Measurements from ENCODE around the gene TSPAN11.
"Not testable (repeated sequence)": the region's sequence is repeated elsewhere in the genome, so short reads cannot be mapped to it uniquely, and the experiment has no call there.

Gene TSPAN11

DNA sequence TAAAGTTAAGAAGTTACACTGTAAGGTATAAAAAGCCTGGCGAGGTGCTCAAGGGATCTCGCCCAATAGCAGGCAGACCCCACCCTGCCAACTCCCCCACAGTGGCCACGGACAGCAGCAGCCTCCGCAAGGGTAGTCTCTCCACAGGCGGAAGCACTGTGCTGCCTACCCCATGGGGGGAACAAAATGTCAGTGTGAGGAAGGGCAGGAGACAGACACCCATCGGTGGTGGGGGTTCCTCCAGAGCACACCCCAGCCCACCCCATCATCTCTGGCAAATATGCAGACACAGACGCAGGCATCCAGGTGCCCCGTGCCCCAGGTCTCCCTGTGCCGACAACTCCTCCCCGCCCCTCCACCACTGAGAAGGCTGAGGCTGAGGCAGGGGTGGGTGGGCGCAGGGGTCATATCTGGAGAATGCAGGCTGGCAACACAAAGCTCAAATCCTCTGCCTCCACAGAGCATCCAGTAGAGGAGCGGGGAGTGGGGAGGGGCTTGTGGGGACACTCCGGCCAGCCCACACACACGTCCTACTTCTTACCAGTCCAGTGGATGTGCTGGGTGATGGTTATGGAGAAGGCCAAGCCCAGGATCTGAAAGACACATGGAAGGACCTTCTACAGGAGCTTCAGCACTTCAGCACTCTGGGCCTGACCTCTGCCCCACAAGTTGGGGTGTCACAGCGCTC is 78.9 kb downstream of the TSPAN11 start:
- FAIRE-seq: no peak

GRCh38 chr12:31005944-31006361 is 79.4 kb downstream of the TSPAN11 start:
- FAIRE-seq: no peak

GRCh38 chr12:31006416-31007152 is 80.0 kb downstream of the TSPAN11 start:
- no peak for FAIRE-seq

- FAIRE-seq: no peak
Measured at GRCh38 chr12:31007153-31007495, 80.6 kb downstream of the TSPAN11 start.

DNA sequence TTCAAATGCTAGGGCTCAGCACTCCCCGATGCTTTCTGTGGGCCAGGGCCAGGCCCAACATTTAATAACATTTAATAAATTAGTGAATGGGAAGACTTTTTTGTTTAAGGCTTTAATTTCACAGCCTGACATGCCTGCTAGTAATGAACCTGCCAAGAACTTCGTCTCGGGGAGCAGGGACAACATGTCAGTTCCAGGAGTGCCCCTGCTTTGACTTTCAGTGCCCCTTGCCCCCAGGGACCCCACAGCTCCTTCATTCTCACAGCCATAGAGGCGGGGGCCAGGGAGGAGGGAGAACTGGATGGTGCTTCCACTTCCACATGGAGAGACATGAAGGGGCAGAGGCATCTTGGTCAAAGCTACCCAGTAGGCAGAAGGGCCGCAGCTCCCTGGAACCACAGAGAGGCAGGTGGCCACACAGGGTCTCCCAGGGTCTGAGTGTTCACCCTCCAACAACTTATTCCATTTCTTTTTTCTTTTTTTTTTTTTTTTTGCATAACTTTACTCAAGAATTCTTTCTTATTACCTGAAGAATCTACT is 81.2 kb downstream of the TSPAN11 start:
- no peak for FAIRE-seq

- FAIRE-seq: no peak
Measured at GRCh38 chr12:31008241-31008761, 81.8 kb downstream of the TSPAN11 start.

- FAIRE-seq: no peak
Measured at GRCh38 chr12:31008961-31009840, 82.7 kb downstream of the TSPAN11 start.

- no peak for FAIRE-seq
Measured at GRCh38 chr12:31009976-31010375, 83.4 kb downstream of the TSPAN11 start.

GRCh38 chr12:31011336-31011735 is 84.8 kb downstream of the TSPAN11 start:
- no peak for FAIRE-seq

DNA sequence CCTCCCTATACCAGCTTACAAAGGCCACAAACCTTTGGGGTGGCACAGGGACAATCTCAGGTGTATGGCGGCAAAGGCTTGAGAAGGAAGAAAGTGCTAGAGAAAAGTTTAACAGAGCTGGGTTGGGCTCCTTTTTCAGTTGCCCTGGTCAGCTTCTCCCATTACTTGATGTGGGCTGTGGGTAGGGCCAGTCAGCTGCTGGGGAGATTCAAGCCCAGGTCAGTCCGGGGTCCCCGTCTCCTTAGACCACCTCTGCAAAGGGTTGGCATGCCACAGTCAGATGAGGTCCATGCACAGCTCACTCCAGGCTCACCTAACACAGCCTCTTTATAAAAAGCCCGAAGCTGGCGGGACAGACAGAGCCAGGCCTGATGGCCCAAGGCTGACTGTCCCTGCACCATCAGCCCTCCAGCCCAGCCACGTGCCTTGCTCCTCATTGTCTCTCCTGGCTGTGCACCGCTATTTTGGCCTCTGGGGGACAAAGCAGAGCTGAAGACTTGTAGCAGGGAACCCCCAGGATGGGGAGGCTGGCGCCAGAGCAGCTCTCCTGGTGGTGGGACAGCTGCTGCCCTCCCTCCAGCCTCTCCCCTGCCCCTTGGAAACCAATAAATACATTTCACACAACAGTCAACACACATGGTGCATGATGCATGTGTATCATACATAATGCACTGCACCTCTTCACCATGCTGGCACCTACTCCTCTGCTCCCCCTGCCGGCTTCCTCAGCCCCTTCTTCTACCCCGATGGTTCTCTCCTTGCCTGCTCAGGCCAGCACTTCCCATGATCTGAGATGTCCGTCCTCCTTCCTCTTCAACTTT is 85.4 kb downstream of the TSPAN11 start:
- no peak for FAIRE-seq

DNA sequence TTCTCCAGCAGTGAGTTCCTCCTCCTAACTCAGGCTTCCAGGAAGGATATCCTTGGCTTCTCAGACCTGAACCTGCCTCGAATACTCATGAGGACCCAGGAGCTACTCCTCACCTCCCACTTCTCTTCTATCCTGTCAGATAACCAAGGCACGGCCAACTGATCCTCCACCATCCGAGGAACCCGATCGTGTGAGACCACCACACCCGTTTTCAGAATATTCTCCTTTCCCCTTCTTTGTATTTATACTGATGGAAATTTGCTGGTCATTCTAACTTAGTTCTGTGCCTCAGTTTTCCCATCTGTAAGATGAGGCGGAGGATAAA is 86.0 kb downstream of the TSPAN11 start:
- not testable (repeated sequence) for FAIRE-seq

- no peak for FAIRE-seq
Measured at GRCh38 chr12:31015215-31015614, 88.7 kb downstream of the TSPAN11 start.

GRCh38 chr12:31016057-31016456 is 89.5 kb downstream of the TSPAN11 start:
- no peak for FAIRE-seq

DNA sequence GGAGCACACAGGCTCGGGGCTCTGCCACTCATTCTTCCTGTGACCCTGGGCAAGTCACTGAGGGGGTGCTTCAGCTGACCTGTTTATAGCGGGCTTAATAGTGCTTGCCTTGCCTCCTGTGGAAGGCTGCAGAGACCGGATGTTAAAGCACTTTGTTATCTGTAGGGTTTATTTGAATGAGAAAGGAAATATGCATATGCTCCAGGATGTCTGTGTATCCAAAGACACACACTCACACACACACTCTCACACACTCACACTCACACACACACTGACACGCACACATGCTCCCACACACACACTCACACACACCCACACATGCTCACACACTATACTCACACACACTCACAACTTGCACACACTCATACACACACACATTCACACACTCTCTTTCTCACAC is 91.0 kb downstream of the TSPAN11 start:
- no peak for FAIRE-seq

DNA sequence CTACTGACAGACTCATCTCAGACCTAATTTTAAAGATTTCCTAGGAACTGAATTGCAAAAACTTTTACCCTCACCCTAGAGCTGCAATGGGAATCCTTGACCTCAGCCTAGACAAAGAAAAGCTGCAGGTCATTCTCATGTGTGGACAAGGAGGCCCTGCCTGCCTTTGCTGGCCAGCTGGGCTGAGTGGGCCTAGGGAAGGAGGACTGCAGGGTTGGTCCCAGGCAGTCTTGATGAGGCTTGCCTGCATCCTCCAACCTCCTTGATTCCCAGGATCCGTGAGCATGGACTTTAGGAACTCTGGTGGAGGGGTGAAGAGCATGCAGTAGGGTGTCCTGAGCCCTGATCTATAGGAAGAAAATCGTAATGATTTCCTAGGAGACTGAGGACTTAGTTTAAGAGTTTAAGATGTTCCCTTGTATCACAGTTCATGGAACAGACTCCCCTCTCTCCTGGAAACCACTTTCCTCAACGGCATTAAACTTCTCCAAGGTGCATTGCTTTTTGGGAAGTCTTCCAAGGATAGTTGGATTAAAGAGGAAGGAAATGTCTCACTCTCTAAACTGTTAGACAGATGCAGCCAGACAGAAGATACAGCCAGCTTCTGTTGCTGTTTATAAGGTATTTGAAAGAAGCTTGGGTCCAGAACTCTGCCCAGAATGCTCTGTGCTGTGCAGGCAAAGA is 91.7 kb downstream of the TSPAN11 start:
- no peak for FAIRE-seq

DNA sequence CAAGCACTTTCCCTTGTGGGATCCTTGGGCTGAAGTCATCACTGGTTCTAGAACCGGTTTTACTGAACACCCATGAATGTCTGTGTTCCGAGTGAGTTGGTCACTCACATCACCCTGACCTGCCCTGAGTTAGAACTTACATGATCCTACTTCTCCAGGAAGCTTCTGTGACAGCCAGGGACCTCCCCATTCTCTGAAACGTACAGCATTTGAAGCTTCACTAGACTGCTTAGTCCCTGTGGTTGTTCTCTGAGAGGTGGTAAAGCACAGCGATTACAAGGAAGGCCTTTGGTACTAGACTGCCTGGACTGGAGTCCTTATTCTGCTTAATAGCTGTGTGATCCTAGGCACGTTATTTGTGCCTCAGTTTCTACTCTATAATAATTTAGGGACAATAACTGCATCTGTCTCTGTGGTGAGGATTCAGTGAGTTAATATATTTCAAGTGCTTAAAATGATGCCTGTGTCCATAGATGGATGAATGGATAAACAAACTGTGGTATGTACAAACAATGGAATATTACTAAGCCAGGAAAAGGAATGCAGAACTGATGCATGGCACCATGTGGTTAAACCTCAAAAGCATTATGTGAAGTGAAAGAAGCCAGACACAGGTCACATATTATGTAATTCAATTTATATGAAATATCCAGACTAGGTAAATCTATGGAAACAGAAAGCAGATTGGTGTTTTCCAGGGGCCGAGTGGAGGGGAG is 92.4 kb downstream of the TSPAN11 start:
- FAIRE-seq: no peak

DNA sequence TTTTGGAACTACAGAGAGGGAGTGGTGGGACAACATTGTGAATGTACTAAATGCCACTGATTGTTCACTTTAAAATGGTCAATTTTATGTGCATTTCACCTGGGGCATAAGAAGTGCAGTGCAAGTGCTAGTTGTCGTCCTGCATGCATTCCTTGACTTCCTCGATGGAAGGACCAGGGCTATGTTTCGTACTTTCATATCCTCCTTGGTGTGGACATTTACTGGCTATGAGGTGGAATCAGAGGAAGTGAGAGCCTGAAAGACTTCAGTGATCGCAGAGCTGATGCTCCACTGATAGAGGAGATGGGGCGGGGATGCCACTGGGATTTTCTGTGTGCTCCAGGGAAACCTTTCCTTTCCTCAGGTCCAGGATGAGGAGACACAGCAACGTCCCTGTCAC is 93.0 kb downstream of the TSPAN11 start:
- FAIRE-seq: no peak

DNA sequence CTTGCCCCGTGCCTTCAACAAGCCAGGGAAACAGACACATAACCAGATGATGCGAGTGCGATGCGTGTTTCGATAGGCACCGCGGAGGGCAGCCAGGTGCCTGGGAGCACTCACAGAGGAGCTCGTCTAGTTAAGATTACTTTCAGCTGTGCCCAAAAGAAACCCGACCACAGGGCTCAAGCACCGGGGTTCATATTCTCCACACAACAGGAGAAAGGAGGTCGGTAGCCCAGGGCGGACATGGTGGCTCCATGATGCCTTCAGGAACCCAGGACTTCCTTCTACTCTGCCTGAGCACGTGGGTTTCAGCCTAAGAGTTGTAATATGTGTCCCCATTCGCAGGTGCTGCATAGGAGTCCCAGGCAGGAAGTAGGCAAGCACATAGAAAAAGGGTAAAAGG is 93.4 kb downstream of the TSPAN11 start:
- no peak for FAIRE-seq

DNA sequence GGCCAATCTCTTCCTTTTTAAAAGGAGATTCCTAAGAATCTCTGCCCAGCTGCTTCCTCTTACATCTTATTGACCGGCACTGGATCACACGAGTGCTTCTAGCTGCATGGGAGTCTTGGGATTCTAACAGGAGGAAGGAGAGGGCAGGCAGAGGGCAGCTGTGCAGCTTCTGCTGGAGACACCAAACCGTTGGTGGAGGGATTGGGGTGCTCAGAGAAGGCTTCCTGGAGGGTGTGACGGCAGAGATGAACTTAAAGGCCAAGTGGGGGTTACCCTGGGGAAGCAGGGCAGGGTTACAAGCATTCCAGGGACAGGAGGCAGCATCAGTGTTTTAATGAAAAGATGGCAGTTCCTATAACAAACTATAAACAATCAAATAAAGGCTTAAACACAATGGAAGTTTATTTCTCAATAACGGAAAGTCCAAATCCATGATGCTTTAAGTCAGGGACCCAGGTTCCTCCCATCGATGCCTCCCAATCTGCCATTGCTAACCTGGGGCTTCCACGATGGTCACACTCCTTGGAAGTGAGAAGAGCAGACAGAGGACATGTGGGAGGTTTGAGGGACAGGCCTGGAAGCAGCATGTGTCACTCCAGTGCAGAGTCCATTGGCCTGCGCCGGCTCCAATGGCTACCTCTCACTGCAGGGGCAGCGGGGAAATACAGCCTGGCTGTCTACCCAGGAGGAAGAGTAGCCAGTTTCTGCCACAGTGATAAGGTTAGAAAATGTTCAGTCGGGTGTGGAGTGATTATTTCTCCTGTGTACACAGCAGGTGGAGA is 94.0 kb downstream of the TSPAN11 start:
- FAIRE-seq: no peak

DNA sequence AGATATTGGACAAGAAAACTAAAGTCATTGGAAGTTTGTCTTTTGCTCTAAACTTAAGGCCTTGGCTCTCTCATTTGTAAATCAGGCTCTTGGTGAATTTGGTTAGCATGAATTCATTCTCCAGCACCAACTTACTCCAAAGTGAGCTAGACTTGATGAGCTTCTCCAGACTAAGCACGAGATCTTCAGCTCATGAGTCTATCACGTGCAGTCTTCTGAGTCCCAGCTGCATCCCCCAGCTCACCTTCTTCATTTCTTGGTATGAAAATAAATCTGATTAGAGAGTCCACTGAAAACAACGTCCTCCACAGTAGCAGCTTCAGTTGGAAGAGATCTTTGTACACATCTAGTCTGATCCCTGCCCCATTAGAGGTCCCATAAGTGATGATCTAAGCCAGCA is 94.6 kb downstream of the TSPAN11 start:
- no peak for FAIRE-seq
